H1 (cell line): ENCODE measurements around the gene SENP6. TPM values are rescaled to one million over a fixed set of nuclear protein-coding genes. Genes with fewer than 3 reads are reported as not detected.
"Not testable (repeated sequence)": the region's sequence is repeated elsewhere in the genome, so short reads cannot be mapped to it uniquely, and the experiment has no call there.

ENCODE experiments used
- CTCF ChIA-PET: fragments of 300-600 bp; sonication (Branson Sonifier 250); formaldehyde crosslinking; loops from one replicate; lab custom pipeline; 2021; ENCODE audit not compliant: partially characterized antibody; lab: Charles Lee
- POLR2A ChIA-PET: fragments of 300-600 bp; sonication (Branson Sonifier 250); formaldehyde crosslinking; loops from one replicate; lab custom pipeline; 2021; ENCODE audit warnings: inconsistent platforms; ENCODE audit not compliant: partially characterized antibody; lab: Charles Lee
- DNase-seq, 2 experiments: peaks; one replicate each; pipeline versions ENCODE4 v3.0.0 to v3.0.0-alpha.2; 2010 to 2022; ENCODE audit warnings: low spot score in 2 of 2, low read depth in 1 of 2, mixed read lengths in 1 of 2
- FAIRE-seq: peaks from 2 replicates; lab custom pipeline; 2011; peaks lifted over from hg19 to GRCh38; lab: Jason Lieb, UNC
- H2AFZ ChIP-seq: 2 replicates; pipeline ENCODE4 v1.8.1; 2012; ENCODE audit warnings: low read length, inconsistent platforms
- H2AK5ac ChIP-seq: 2 replicates; pipeline ENCODE4 v1.6.1; 2013; ENCODE audit warnings: low read depth, low read length
- H2BK120ac ChIP-seq: replicated peaks from 2 replicates; pipeline ENCODE3; 2013; ENCODE audit warnings: low read depth, low read length, inconsistent platforms
- H2BK12ac ChIP-seq: 2 replicates; pipeline ENCODE4 v1.6.1; 2013; ENCODE audit warnings: low read depth, low read length
- H2BK15ac ChIP-seq: 2 replicates; pipeline ENCODE4 v1.6.1; 2013; ENCODE audit warnings: low read length
- H2BK20ac ChIP-seq: 2 replicates; pipeline ENCODE4 v1.6.1; 2013; ENCODE audit warnings: low read length
- H2BK5ac ChIP-seq: 2 replicates; pipeline ENCODE4 v1.6.1; 2013; ENCODE audit warnings: low read depth, low read length
- H3K14ac ChIP-seq: 2 replicates; pipeline ENCODE4 v1.6.1; 2013; ENCODE audit warnings: inconsistent platforms; ENCODE audit not compliant: insufficient read length
- H3K18ac ChIP-seq: 2 replicates; pipeline ENCODE4 v1.6.1; 2013; ENCODE audit warnings: low read length; ENCODE audit errors: extremely low read depth
- H3K23ac ChIP-seq: 2 replicates; pipeline ENCODE4 v1.6.1; 2013; ENCODE audit warnings: inconsistent platforms; ENCODE audit not compliant: insufficient read length
- H3K23me2 ChIP-seq: 2 replicates; pipeline ENCODE4 v1.6.1; 2013; ENCODE audit warnings: low read depth, low read length
- H3K27ac ChIP-seq: 2 replicates; pipeline ENCODE4 v1.6.1; 2011; ENCODE audit warnings: low read depth, low read length, inconsistent platforms
- H3K27me3 ChIP-seq, 4 experiments: replicated peaks in 1 of 4; 1 replicate in 1 of 4; 2 replicates in 3 of 4; pipeline versions ENCODE4 v1.6.1 to v1.8.1; 2011 to 2013; ENCODE audit warnings: low read length in 3 of 4, mild to moderate bottlenecking in 3 of 4, inconsistent platforms in 2 of 4, mixed read lengths in 2 of 4, moderate library complexity in 1 of 4; ENCODE audit not compliant: control insufficient read depth in 3 of 4, insufficient read depth in 3 of 4; ENCODE audit errors: extremely low read depth in 1 of 4
- H3K36me3 ChIP-seq, 4 experiments: 2 replicates each; pipeline versions ENCODE4 v1.6.1 to v1.8.1; 2011 to 2013; ENCODE audit warnings: mild to moderate bottlenecking in 4 of 4, low read length in 3 of 4, moderate library complexity in 2 of 4, control low read depth in 1 of 4, inconsistent platforms in 1 of 4; ENCODE audit not compliant: insufficient read depth in 4 of 4, control insufficient read depth in 2 of 4
- H3K4ac ChIP-seq: replicated peaks from 2 replicates; pipeline ENCODE3; 2013; ENCODE audit warnings: low read length, low read depth, mixed read lengths, inconsistent platforms; ENCODE audit not compliant: insufficient read length
- H3K4me1 ChIP-seq, 4 experiments: replicated peaks in 1 of 4; 1 replicate in 1 of 4; 2 replicates in 3 of 4; pipeline versions ENCODE4 v1.6.1 to v1.8.1; 2011 to 2013; ENCODE audit warnings: low read length in 3 of 4, inconsistent platforms in 2 of 4, mixed read lengths in 1 of 4; ENCODE audit not compliant: insufficient read depth in 4 of 4, control insufficient read depth in 3 of 4
- H3K4me2 ChIP-seq, 2 experiments: 2 replicates each; pipeline versions ENCODE4 v1.6.1 to v1.8.1; 2011 to 2013; ENCODE audit warnings: low read depth in 2 of 2, low read length in 2 of 2, control low read depth in 1 of 2, inconsistent platforms in 1 of 2, mild to moderate bottlenecking in 1 of 2; ENCODE audit not compliant: insufficient read depth in 1 of 2
- H3K4me3 ChIP-seq, 4 experiments: fragments of 200-600, 300-600 bp in 1 of 4; sonication (generic), shearing (Covaris generic), sonication (Bioruptor Twin) in 1 of 4; 2 replicates each; pipeline versions ENCODE4 v1.5.1 to v1.8.1; 2011 to 2016; ENCODE audit warnings: low read length in 4 of 4, low read depth in 3 of 4, control low read depth in 2 of 4, inconsistent platforms in 2 of 4, mild to moderate bottlenecking in 2 of 4, mixed read lengths in 1 of 4, moderate library complexity in 1 of 4; ENCODE audit not compliant: insufficient read depth in 2 of 4; ENCODE audit errors: extremely low read depth in 1 of 4
- H3K56ac ChIP-seq: replicated peaks from 2 replicates; pipeline ENCODE3; 2013; ENCODE audit warnings: low read depth, mild to moderate bottlenecking, mixed read lengths, low read length, inconsistent platforms; ENCODE audit not compliant: insufficient read length
- H3K79me1 ChIP-seq: 2 replicates; pipeline ENCODE4 v1.6.1; 2013; ENCODE audit warnings: low read depth, low read length, control low read depth
- H3K79me2 ChIP-seq, 2 experiments: 2 replicates each; pipeline versions ENCODE4 v1.6.1 to v1.8.1; 2012 to 2013; ENCODE audit warnings: low read length in 2 of 2, mild to moderate bottlenecking in 2 of 2, inconsistent platforms in 1 of 2; ENCODE audit not compliant: insufficient read depth in 2 of 2, control insufficient read depth in 1 of 2
- H3K9ac ChIP-seq, 4 experiments: replicated peaks in 1 of 4; 1 replicate in 1 of 4; 2 replicates in 3 of 4; pipeline versions ENCODE4 v1.6.1 to v1.8.1; 2011 to 2013; ENCODE audit warnings: low read depth in 3 of 4, low read length in 3 of 4, control low read depth in 2 of 4, mild to moderate bottlenecking in 2 of 4, moderate library complexity in 2 of 4, inconsistent platforms in 1 of 4; ENCODE audit errors: extremely low read depth in 1 of 4
- H3K9me3 ChIP-seq, 2 experiments: 2 replicates each; pipeline versions ENCODE4 v1.6.1 to v1.8.1; 2012 to 2013; ENCODE audit warnings: mild to moderate bottlenecking in 2 of 2, moderate library complexity in 2 of 2, control low read depth in 1 of 2, inconsistent platforms in 1 of 2, low read depth in 1 of 2, low read length in 1 of 2, mixed read lengths in 1 of 2; ENCODE audit not compliant: insufficient read depth in 2 of 2
- H4K20me1 ChIP-seq, 2 experiments: replicated peaks in 1 of 2; 2 replicates each; pipeline versions ENCODE3 to v1.8.1; 2011 to 2013; ENCODE audit warnings: inconsistent platforms in 2 of 2, low read length in 2 of 2, mild to moderate bottlenecking in 1 of 2; ENCODE audit not compliant: insufficient read depth in 2 of 2, control insufficient read depth in 1 of 2
- H4K5ac ChIP-seq: 2 replicates; pipeline ENCODE4 v1.6.1; 2013; ENCODE audit warnings: low read length, low read depth, mixed read lengths, inconsistent platforms; ENCODE audit not compliant: insufficient read length
- H4K8ac ChIP-seq: 2 replicates; pipeline ENCODE4 v1.8.0; 2013; ENCODE audit warnings: mild to moderate bottlenecking, moderate library complexity, low read length, inconsistent platforms; ENCODE audit not compliant: insufficient read depth; ENCODE audit errors: extremely low read depth
- H4K91ac ChIP-seq: replicated peaks from 2 replicates; pipeline ENCODE3; 2013; ENCODE audit warnings: low read length, mixed read lengths, inconsistent platforms; ENCODE audit not compliant: insufficient read length
- WGBS, 2 experiments: shearing (Covaris generic) in 1 of 2; methylation state at CpG; one replicate each; pipeline versions ENCODE4 v1.1.6 to v1.1.7; 2013 to 2015; ENCODE audit warnings: low lambda C conversion rate in 2 of 2, mixed read lengths in 2 of 2, inconsistent platforms in 1 of 2, low coverage in 1 of 2, missing lambda C conversion rate in 1 of 2; ENCODE audit not compliant: insufficient replicate concordance in 2 of 2, insufficient coverage in 1 of 2, insufficient read length in 1 of 2; ENCODE audit errors: extremely low coverage in 1 of 2, missing lambda C conversion rate in 1 of 2; 5-methylcytosine and 5-hydroxymethylcytosine counted together
- polyA plus RNA-seq, 7 experiments: library from polyadenylated mRNA; depleted of rRNA in 3 of 7; stranded (reverse) in 5 of 7; unstranded in 2 of 7; fragments of >200 nt in 5 of 7; fragments of 200-250 nt in 2 of 7; gene quantifications; 1 replicate in 5 of 7; 2 replicates in 1 of 7; 4 replicates in 1 of 7; pipeline versions ENCODE4 v1.2.1 to v1.2.3, GENCODE V29; 2011 to 2013; ENCODE audit warnings: missing spikeins in 2 of 7, mixed read lengths in 2 of 7
- total RNA-seq: library from RNA; stranded (reverse); fragmentation: NEBNext Ultra II Directional; extraction: Animal tissue kit (Norgen Biotek cat#: 25700); gene quantifications from 2 replicates; pipeline ENCODE4 v1.2.1, GENCODE V29; 2021

Gene SENP6
- total and polyA plus RNA-seq, 2 of the 8 experiments (the other 6 are each of a cell fraction or from before 2014, with no cell fraction given): 13.8 to 103 TPM

DNA sequence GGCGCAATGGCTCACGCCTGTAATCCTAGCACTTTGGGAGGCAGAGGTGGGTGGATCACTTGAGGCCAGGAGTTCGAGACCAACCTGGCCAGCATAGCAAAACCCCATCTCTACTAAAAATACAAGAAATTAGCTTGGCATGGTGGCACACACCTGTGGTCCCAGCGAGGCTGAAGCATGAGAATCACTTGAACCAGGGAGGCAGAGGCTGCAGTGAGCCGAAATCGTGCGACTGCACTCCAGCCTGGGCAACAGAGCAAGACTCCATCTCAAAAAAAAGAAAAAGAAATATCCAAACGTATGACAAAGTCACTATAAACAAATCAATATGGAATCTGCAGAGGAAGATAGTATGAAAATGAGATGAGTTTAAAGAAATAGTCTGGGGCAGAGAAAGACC lies 129.3 kb downstream of the SENP6 start:
- FAIRE-seq, DNase-seq, H2BK20ac ChIP-seq, H3K56ac ChIP-seq, H3K36me3 ChIP-seq, H4K91ac ChIP-seq, H3K27ac ChIP-seq, H2AFZ ChIP-seq, H3K23me2 ChIP-seq, H3K14ac ChIP-seq, H3K79me2 ChIP-seq, H3K4me2 ChIP-seq, H3K4me3 ChIP-seq, H2BK5ac ChIP-seq, H2BK15ac ChIP-seq, H2AK5ac ChIP-seq, H2BK12ac ChIP-seq, H4K5ac ChIP-seq, H3K23ac ChIP-seq, H4K8ac ChIP-seq, H3K27me3 ChIP-seq, H4K20me1 ChIP-seq, H3K18ac ChIP-seq, H2BK120ac ChIP-seq, H3K79me1 ChIP-seq, H3K9me3 ChIP-seq, H3K4ac ChIP-seq, POLR2A ChIA-PET, H3K9ac ChIP-seq, H3K4me1 ChIP-seq: not testable (repeated sequence)
- WGBS, 2 experiments: 90% methylated on average over 8 of the region's 8 CpGs; no CpG with 5 or more reads in 1 of the 2 experiments
- CTCF ChIA-PET: interaction anchor here (1.1 kb wide), 1 partner anchor 38 kb away, joined by 4 read pairs; no protein-coding TSS in a partner anchor
